Activated B cell treated with CpG ODN at 0.5 μM for 24 hours (primary cell): ENCODE measurements around the gene HSD17B14. TPM values are rescaled to one million over a fixed set of nuclear protein-coding genes. Genes with fewer than 3 reads are reported as not detected.
A peak's percentile ranks its signal among the peaks of the same experiment; 100 is the strongest.

Experiments
- ATAC-seq: fragments of 200-7000 bp; cut with Tn5 transposase; one replicate; pipeline ENCODE4 v1.10.0; 2021; ENCODE audit warnings: low read depth, mild to moderate bottlenecking, moderate library complexity
- CTCF ChIA-PET: fragments of 350-600 bp; sonication (Branson Sonifier 250); formaldehyde crosslinking; loops from one replicate; lab custom pipeline; 2021; ENCODE audit warnings: antibody characterized with exemption; lab: Charles Lee
- POLR2A ChIA-PET: fragments of 350-600 bp; sonication (Branson Sonifier 250); formaldehyde crosslinking; loops from one replicate; lab custom pipeline; 2021; ENCODE audit warnings: antibody characterized with exemption; lab: Charles Lee
- DNase-seq: peaks from one replicate; pipeline ENCODE4 v3.0.0; 2022
- H3K27ac Mint-ChIP-seq: one replicate; pipeline ENCODE4 v1.8.0; 2020; ENCODE audit warnings: mixed read lengths
- H3K27me3 Mint-ChIP-seq: one replicate; pipeline ENCODE4 v1.8.0; 2021; ENCODE audit warnings: mixed read lengths
- H3K36me3 Mint-ChIP-seq: one replicate; pipeline ENCODE4 v1.8.0; 2021; ENCODE audit warnings: low read depth, mixed read lengths
- H3K4me1 Mint-ChIP-seq: one replicate; pipeline ENCODE4 v1.8.0; 2021; ENCODE audit warnings: mixed read lengths
- H3K4me3 Mint-ChIP-seq: one replicate; pipeline ENCODE4 v1.8.0; 2020; ENCODE audit warnings: mild to moderate bottlenecking, mixed read lengths
- H3K9me3 Mint-ChIP-seq: one replicate; pipeline ENCODE4 v1.8.0; 2020; ENCODE audit warnings: mixed read lengths
- CTCF ChIP-seq: fragments of 200-600 bp; IDR thresholded peaks from one replicate; pipeline ENCODE4 v1.8.0; 2022; ENCODE audit warnings: antibody characterized with exemption, mild to moderate bottlenecking
- intact Hi-C: fragments of 100-400 bp; cut with micrococcal nuclease; formaldehyde crosslinking; loops from one replicate; pipeline ENCODE4 v1.15.1; 2024
- total RNA-seq: library from RNA; stranded (reverse); gene quantifications from 2 replicates; pipeline ENCODE4 v1.2.3, GENCODE V29; 2022

The HSD17B14 gene
- total RNA-seq, 1 donor from 2014 or later = 2.6 TPM

GRCh38 chr19:48845384-48845783 is 9.1 kb upstream of the HSD17B14 start:
- Mint-ChIP-seq H3K27ac (no peak overlapping the region), H3K4me3 (no peak overlapping the region), H3K27me3 (no peaks in the 10 kb centered on the region), H3K9me3 (no peaks in the 10 kb centered on the region), H3K36me3 (no peaks in the 10 kb centered on the region), H3K4me1 (peaks cover 3% of the 10 kb centered on the region)
- ChIA-PET CTCF (interaction anchor here (0.9 to 12.1 kb wide), 5 partner anchors 9 to 126 kb away, joined by 3 to 272 read pairs (median 3); partner anchors contain the start of gene HSD17B14), POLR2A (interaction anchor here (0.5 to 1.2 kb wide), 5 partner anchors 34 to 1361 kb away, joined by 3 to 8 read pairs (median 4); partner anchors contain the start of gene KPTN)
- DNase-seq = no peak
- ATAC-seq = no peak
- TF ChIP-seq CTCF = no peak
- intact Hi-C loops = no loop called here

- ChIA-PET CTCF (interaction anchor here (0.9 to 12.1 kb wide), 6 partner anchors 9 to 127 kb away, joined by 3 to 272 read pairs (median 4); partner anchors contain the start of gene HSD17B14), POLR2A (interaction anchor here (0.7 to 1.2 kb wide), 3 partner anchors 126 to 367 kb away, joined by 4 to 13 read pairs (median 10); no protein-coding TSS in a partner anchor)
- intact Hi-C loops = no loop called here
- no peaks in the 10 kb centered on the region for H3K9me3 Mint-ChIP-seq
- ATAC-seq (no peak), DNase-seq (no peak)
- no peaks in the 10 kb centered on the region for H3K36me3 Mint-ChIP-seq
- no peak overlapping the region for H3K27ac Mint-ChIP-seq
- no peaks in the 10 kb centered on the region for H3K27me3 Mint-ChIP-seq
- no peak for TF ChIP-seq CTCF
- peaks cover 3% of the 10 kb centered on the region for H3K4me1 Mint-ChIP-seq
- no peak overlapping the region for H3K4me3 Mint-ChIP-seq
Measured at GRCh38 chr19:48844472-48844871, 8.2 kb upstream of the HSD17B14 start.

GRCh38 chr19:48842789-48843162 is 6.5 kb upstream of the HSD17B14 start:
- H3K4me3 Mint-ChIP-seq = no peak overlapping the region

GRCh38 chr19:48841571-48841970 is 5.3 kb upstream of the HSD17B14 start:
- intact Hi-C loops = no loop called here
- no peak for DNase-seq
- peaks cover 13% of the 10 kb centered on the region for H3K4me1 Mint-ChIP-seq
- H3K4me3 Mint-ChIP-seq = no peak overlapping the region
- TF ChIP-seq CTCF = no peak
- no peaks in the 10 kb centered on the region for H3K27me3 Mint-ChIP-seq
- ChIA-PET POLR2A (interaction anchor here (0.6 to 2.9 kb wide), 4 partner anchors 12 to 291 kb away, joined by 4 to 9 read pairs (median 4); no protein-coding TSS in a partner anchor), CTCF (interaction anchor here (0.7 to 12.1 kb wide), 13 partner anchors 8 to 221 kb away, joined by 3 to 272 read pairs (median 4); partner anchors contain the start of genes CA11 and RUVBL2)
- no peak overlapping the region for H3K27ac Mint-ChIP-seq
- no peaks in the 10 kb centered on the region for H3K36me3 Mint-ChIP-seq
- H3K9me3 Mint-ChIP-seq = no peaks in the 10 kb centered on the region
- ATAC-seq = no peak

More at GRCh38 chr19:48842789-48843162, 6.5 kb upstream of the HSD17B14 start:
- CTCF ChIA-PET = interaction anchor here (0.6 to 12.1 kb wide), 29 partner anchors 9 to 197 kb away, joined by 3 to 272 read pairs (median 4); partner anchors contain the start of genes CA11, PPP1R15A and RUVBL2
- no peaks in the 10 kb centered on the region for H3K9me3 Mint-ChIP-seq
- POLR2A ChIA-PET = interaction anchor here (0.5 to 2.9 kb wide), 12 partner anchors 11 to 197 kb away, joined by 3 to 9 read pairs (median 4); partner anchors contain the start of genes CA11, GYS1, PPP1R15A and RUVBL2
- DNase-seq (peak; percentile 27), ATAC-seq (peak; percentile 71)
- TF ChIP-seq CTCF = no peak
- peak overlapping the region; percentile 15 for H3K27ac Mint-ChIP-seq
- no peaks in the 10 kb centered on the region for H3K36me3 Mint-ChIP-seq
- intact Hi-C loops = loop anchor here (1.0 to 2.0 kb wide), 5 partner anchors 47 to 196 kb away; partner anchors contain the start of gene CA11
- no peaks in the 10 kb centered on the region for H3K27me3 Mint-ChIP-seq
- peaks cover 5% of the 10 kb centered on the region for H3K4me1 Mint-ChIP-seq

GRCh38 chr19:48841047-48841446 is 4.8 kb upstream of the HSD17B14 start:
- intact Hi-C loops = no loop called here
- no peaks in the 10 kb centered on the region for H3K27me3 Mint-ChIP-seq
- no peak for TF ChIP-seq CTCF
- POLR2A ChIA-PET = interaction anchor here (0.7 to 2.9 kb wide), 2 partner anchors 31 to 45 kb away, joined by 4 to 9 read pairs; no protein-coding TSS in a partner anchor
- no peak for ATAC-seq
- CTCF ChIA-PET = interaction anchor here (2.2 to 12.1 kb wide), 5 partner anchors 11 to 195 kb away, joined by 7 to 272 read pairs (median 15); partner anchors contain the start of genes CA11 and RUVBL2
- no peak overlapping the region for H3K27ac Mint-ChIP-seq
- H3K4me3 Mint-ChIP-seq = no peak overlapping the region
- no peaks in the 10 kb centered on the region for H3K36me3 Mint-ChIP-seq
- H3K9me3 Mint-ChIP-seq = no peaks in the 10 kb centered on the region
- peaks cover 18% of the 10 kb centered on the region for H3K4me1 Mint-ChIP-seq
- no peak for DNase-seq
